Brain microvascular endothelial cell (primary cell): ENCODE measurements around the gene DHDDS.

Experiments used
- DNase-seq: peaks from one replicate; pipeline ENCODE4 v3.0.0-alpha.2; 2020
- H3K27ac ChIP-seq: fragments of 250-450 bp; sonication (Bioruptor Pico); 2 replicates; pipeline ENCODE4 v1.5.1; 2020; ENCODE audit warnings: mild to moderate bottlenecking, moderate library complexity
- H3K27me3 ChIP-seq: fragments of 250-450 bp; sonication (Bioruptor Pico); replicated peaks from 2 replicates; pipeline ENCODE4 v1.5.1; 2020; ENCODE audit warnings: mild to moderate bottlenecking
- H3K36me3 ChIP-seq: fragments of 250-450 bp; sonication (Bioruptor Pico); replicated peaks from 2 replicates; pipeline ENCODE4 v1.5.1; 2020; ENCODE audit warnings: mild to moderate bottlenecking
- H3K4me3 ChIP-seq: 2 replicates; pipeline ENCODE4 v1.5.1; 2011; ENCODE audit warnings: low read depth, mild to moderate bottlenecking, control low read depth, low read length, moderate library complexity
- CTCF ChIP-seq: IDR thresholded peaks from 2 replicates; pipeline ENCODE4 v1.5.1; 2011; ENCODE audit warnings: low read depth, mild to moderate bottlenecking, moderate library complexity, low read length, control low read depth, inconsistent platforms; ENCODE audit errors: missing control alignments
- in situ Hi-C: cut with HindIII; loops from 2 replicates; pipeline ENCODE4 v1.10.0; 2017; ENCODE audit warnings: low sequenced_read_pairs, low pct_ligation_motif_present

The DHDDS gene

DNA sequence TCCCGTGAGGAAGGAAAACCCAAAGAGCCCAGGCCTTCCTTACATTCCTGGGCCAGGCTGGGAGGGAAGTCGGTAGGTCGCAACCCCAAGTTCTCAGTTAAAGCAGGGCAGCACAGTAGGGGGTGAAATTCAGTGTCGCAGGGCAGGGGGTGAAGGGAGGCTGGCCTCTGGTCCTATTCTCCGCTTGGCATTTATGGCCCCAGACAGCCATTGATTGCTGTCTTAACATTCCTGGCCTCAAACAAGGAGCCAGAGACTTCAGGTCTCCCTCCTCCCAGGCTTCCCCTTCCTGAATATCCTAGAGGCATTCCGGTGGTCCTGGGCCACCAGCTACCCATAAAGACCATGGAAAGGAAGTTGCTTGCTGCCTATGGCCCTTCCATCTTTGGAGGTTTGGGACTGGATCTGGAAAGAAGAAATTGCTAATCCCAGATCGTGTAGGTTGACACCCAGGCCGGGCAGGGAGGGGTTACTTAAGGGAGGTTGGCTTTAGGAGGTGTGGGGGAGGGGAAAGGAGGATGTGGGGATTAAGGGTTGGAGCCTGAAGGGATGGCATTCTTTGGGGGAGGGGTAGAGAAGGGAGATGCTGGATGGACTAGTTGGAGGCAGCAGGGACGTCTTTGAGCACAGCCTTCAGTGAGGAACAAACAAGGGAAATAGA, 19.8 kb upstream of the DHDDS start:
- TF ChIP-seq CTCF, result no peak
- Histone ChIP-seq H3K4me3 (no peak overlapping the region), H3K27me3 (peaks cover 34% of the 10 kb centered on the region), H3K27ac (no peak overlapping the region), H3K36me3 (no peaks in the 10 kb centered on the region)
- DNase-seq, result no peak
- in situ Hi-C loops, result no loop called here

DNA sequence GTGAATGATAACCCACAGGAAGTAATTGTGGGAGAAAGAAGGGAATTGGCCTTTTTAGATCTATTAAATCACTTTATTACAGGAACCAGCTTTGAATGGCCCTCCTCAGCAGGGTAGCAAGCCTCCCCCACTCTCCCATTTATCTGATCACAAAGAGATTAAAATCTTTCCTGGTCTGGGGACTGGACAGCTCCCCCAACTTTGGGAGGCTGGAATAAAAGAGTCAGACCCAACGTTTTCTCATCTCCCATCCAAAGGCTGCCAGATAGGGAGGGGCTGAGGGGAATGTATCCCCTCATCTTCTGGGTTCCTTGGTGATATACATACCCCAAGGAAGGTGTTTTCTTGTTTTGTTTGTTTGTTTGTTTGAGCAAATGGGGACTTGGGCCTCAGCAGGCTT, 19.1 kb upstream of the DHDDS start:
- H3K36me3 ChIP-seq, result no peaks in the 10 kb centered on the region
- peaks cover 34% of the 10 kb centered on the region for H3K27me3 ChIP-seq
- H3K4me3 ChIP-seq, result no peak overlapping the region
- no peak overlapping the region for H3K27ac ChIP-seq
- no peak for TF ChIP-seq CTCF
- no peak for DNase-seq
- in situ Hi-C loops, result no loop called here

DNA sequence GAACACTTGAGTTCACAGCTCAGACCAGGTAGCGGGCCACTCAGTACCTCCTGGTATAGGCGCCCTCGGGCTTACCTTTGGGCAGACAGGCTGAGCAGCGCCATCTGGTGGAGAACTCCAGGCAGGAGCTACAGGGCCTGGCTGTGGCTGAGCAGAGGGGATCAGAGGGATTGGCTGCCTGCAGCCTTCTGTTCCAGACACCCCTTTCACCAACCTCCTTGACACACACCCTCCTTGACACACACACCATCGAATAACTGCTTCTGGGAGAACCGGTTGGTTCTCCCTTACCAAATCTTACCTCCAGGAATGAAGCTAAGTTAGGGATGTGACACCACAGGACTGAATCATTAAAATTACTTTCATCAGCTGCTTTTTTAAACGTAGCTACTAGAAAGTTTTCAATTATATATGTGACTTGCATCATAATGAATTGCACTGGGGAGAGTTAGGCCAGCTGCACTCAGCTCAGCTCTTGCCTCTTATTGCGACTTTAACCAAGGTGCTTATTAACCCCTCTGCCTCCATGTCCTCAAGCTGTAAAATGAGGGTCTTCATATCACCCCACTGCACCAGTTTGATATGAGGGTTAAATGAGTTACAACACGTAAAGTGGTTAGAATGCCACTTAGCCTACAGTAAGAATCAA, 14.9 kb upstream of the DHDDS start:
- Histone ChIP-seq H3K27me3 (peaks cover 18% of the 10 kb centered on the region), H3K4me3 (no peak overlapping the region), H3K36me3 (no peaks in the 10 kb centered on the region), H3K27ac (no peak overlapping the region)
- DNase-seq, result peak; percentile 63
- TF ChIP-seq CTCF, result peak; percentile 94
- in situ Hi-C loops, result no loop called here

GRCh38 chr1:26418865-26419349, 13.2 kb upstream of the DHDDS start:
- Histone ChIP-seq H3K27me3 (peaks cover 8% of the 10 kb centered on the region), H3K27ac (no peak overlapping the region), H3K36me3 (no peaks in the 10 kb centered on the region), H3K4me3 (no peak overlapping the region)
- DNase-seq, result no peak
- in situ Hi-C loops, result no loop called here
- TF ChIP-seq CTCF, result no peak

DNA sequence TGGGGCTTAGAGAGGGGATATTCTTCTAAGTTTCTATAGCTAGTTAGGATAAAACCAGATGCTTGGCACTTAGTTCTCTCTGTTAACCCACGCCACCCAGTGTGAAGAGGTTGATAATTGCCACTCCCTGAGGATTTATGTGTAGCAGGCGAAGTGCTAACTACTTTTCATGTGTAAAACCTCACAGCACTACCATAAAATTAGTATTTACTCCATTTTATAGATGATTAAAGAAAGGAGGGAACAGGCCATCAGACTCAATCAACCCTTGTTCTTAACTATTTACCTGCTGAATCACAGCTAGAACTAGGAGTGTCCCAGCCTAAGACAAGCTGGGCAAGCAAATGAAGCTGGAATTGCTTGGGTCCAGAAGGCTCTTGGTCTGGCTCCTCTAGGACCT, 12.6 kb upstream of the DHDDS start:
- Histone ChIP-seq H3K27me3 (peaks cover 2% of the 10 kb centered on the region), H3K36me3 (no peaks in the 10 kb centered on the region), H3K27ac (no peak overlapping the region), H3K4me3 (no peak overlapping the region)
- no peak for TF ChIP-seq CTCF
- DNase-seq, result no peak
- in situ Hi-C loops, result no loop called here
